Thoracic aorta (tissue), 2 donors: Measurements from ENCODE around the gene CRYM. TPM values are rescaled to one million over a fixed set of nuclear protein-coding genes. Genes with fewer than 3 reads are reported as not detected.

Experiments
- ATAC-seq: fragments of 150-250 bp; one replicate; pipeline ENCODE4 v1.8.0; 2017; ENCODE audit warnings: low read depth; ENCODE audit not compliant: insufficient number of reproducible peaks, low FRiP score
- DNase-seq: peaks from one replicate; pipeline ENCODE4 v3.0.0-alpha.2; 2020; ENCODE audit warnings: low spot score
- H3K27ac ChIP-seq, 2 donors: fragments of 200-600 bp; sonication (generic); 1 replicate in 1 of 2; 2 replicates in 1 of 2; pipeline ENCODE4 v1.5.1; 2016; ENCODE audit warnings: mild to moderate bottlenecking in 2 of 2, moderate library complexity in 2 of 2
- H3K27me3 ChIP-seq: fragments of 200-600 bp; sonication (generic); replicated peaks from 2 replicates; pipeline ENCODE4 v1.6.0; 2016; ENCODE audit warnings: mild to moderate bottlenecking; ENCODE audit not compliant: insufficient read depth
- H3K36me3 ChIP-seq: fragments of 200-600 bp; sonication (generic); one replicate; pipeline ENCODE4 v1.5.1; 2016
- H3K4me1 ChIP-seq, 2 donors: fragments of 200-600 bp; sonication (generic); 1 replicate in 1 of 2; 2 replicates in 1 of 2; pipeline versions ENCODE4 v1.5.1 to v1.6.0; 2016; ENCODE audit warnings: low read depth in 2 of 2, mild to moderate bottlenecking in 1 of 2; ENCODE audit not compliant: control insufficient read depth in 1 of 2
- H3K4me3 ChIP-seq: fragments of 200-600 bp; sonication (generic); 2 replicates; pipeline ENCODE4 v1.5.1; 2016; ENCODE audit warnings: mild to moderate bottlenecking
- H3K9me3 ChIP-seq: fragments of 200-600 bp; sonication (generic); 2 replicates; pipeline ENCODE4 v1.5.1; 2016
- CTCF ChIP-seq: fragments of 200-600 bp; sonication (generic); IDR thresholded peaks from one replicate; pipeline ENCODE4 v1.5.1; 2019; ENCODE audit warnings: antibody characterized with exemption
- total RNA-seq, 2 donors: library from RNA; depleted of rRNA; stranded (reverse); fragments of >200 nt; gene quantifications; one replicate each; pipeline versions ENCODE4 v1.1.0 to v1.2.3, GENCODE V29; 2016

Gene CRYM
- total RNA-seq, 2 donors from 2014 or later, result not detected

GRCh38 chr16:21283521-21284289 lies 5.6 kb upstream of the CRYM start:
- TF ChIP-seq CTCF, result peak; percentile 54
- Histone ChIP-seq H3K27me3 (no peaks in the 10 kb centered on the region), H3K4me1 (peaks cover 5 to 22% of the 10 kb centered on the region in 2 donors), H3K36me3 (no peaks in the 10 kb centered on the region), H3K4me3 (peak overlapping the region; percentile 65), H3K27ac (peak overlapping the region; percentile 31 to 42), H3K9me3 (no peaks in the 10 kb centered on the region)
- ATAC-seq (no peak), DNase-seq (no peak)

- Histone ChIP-seq H3K4me3 (no peak overlapping the region), H3K27ac (no peak overlapping the region), H3K4me1 (peaks cover 7 to 28% of the 10 kb centered on the region in 2 donors), H3K36me3 (no peaks in the 10 kb centered on the region), H3K27me3 (no peaks in the 10 kb centered on the region), H3K9me3 (no peaks in the 10 kb centered on the region)
- TF ChIP-seq CTCF, result no peak
- ATAC-seq (no peak), DNase-seq (no peak)
Observed at GRCh38 chr16:21281698-21282389, 3.8 kb upstream of the CRYM start.

- TF ChIP-seq CTCF, result no peak
- Histone ChIP-seq H3K27me3 (no peaks in the 10 kb centered on the region), H3K36me3 (no peaks in the 10 kb centered on the region), H3K9me3 (no peaks in the 10 kb centered on the region), H3K27ac (no peak overlapping the region), H3K4me1 (peaks cover 7 to 12% of the 10 kb centered on the region in 2 donors), H3K4me3 (no peak overlapping the region)
- no peak for ATAC-seq
- DNase-seq, result no peak
Observed at GRCh38 chr16:21279501-21279900, 1.4 kb upstream of the CRYM start.

GRCh38 chr16:21277045-21277926 lies 804 bp downstream of the CRYM start:
- Histone ChIP-seq H3K9me3 (no peaks in the 10 kb centered on the region), H3K27me3 (no peaks in the 10 kb centered on the region), H3K36me3 (no peaks in the 10 kb centered on the region), H3K27ac (no peak overlapping the region), H3K4me1 (peaks cover 3 to 5% of the 10 kb centered on the region in 2 donors), H3K4me3 (peak overlapping the region; percentile 75)
- TF ChIP-seq CTCF, result no peak
- DNase-seq, result no peak
- ATAC-seq, result no peak

- no peak overlapping the region for H3K4me3 ChIP-seq
- no peaks in the 10 kb centered on the region for H3K27me3 ChIP-seq
- H3K36me3 ChIP-seq, result no peaks in the 10 kb centered on the region
- no peaks in the 10 kb centered on the region for H3K9me3 ChIP-seq
- no peak overlapping the region for H3K27ac ChIP-seq
- H3K4me1 ChIP-seq, result peaks cover 3 to 5% of the 10 kb centered on the region in 2 donors
- no peak for ATAC-seq
- DNase-seq, result no peak
- TF ChIP-seq CTCF, result no peak
Observed at GRCh38 chr16:21276090-21276489, 2.0 kb downstream of the CRYM start.
